Fibroblast of pulmonary artery (primary cell): ENCODE results near the gene CUL5.

ENCODE experiments used
- DNase-seq: peaks from one replicate; pipeline ENCODE4 v3.0.0-alpha.2; 2010; ENCODE audit warnings: low read depth
- H3K4me3 ChIP-seq: replicated peaks from 2 replicates; pipeline ENCODE4 v1.5.1; 2011; ENCODE audit warnings: low read depth, mild to moderate bottlenecking, control low read depth, low read length, moderate library complexity
- CTCF ChIP-seq: IDR thresholded peaks from 2 replicates; pipeline ENCODE4 v1.5.1; 2011; ENCODE audit warnings: mild to moderate bottlenecking, control low read depth, low read length, inconsistent platforms; ENCODE audit errors: missing control alignments

The CUL5 gene

GRCh38 chr11:108034952-108035351 lies 26.3 kb downstream of the CUL5 start:
- no peak for TF ChIP-seq CTCF
- DNase-seq = no peak
- no peak overlapping the region for H3K4me3 ChIP-seq

GRCh38 chr11:108035690-108036089 lies 27.0 kb downstream of the CUL5 start:
- DNase-seq = no peak
- no peak for TF ChIP-seq CTCF
- no peak overlapping the region for H3K4me3 ChIP-seq

DNA sequence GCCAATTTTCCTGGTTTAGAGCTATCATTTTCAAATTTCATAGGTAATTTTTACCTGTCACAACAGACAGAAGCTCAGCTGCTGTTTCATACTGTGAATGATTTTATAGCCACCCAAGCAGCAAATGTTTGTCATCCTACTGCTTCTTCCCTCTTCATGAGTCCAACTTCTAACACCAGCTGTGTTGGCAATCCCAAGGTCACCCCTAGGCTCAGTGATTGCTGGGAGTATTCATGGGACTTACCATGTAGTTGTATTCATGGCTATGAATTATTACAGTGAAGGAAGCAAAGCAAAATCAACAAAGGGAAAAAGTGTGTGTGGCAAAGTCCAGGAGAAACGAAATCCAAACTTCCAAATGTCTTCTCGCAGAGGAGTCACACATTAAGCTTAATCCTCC lies 28.5 kb downstream of the CUL5 start:
- no peak for DNase-seq
- TF ChIP-seq CTCF = no peak

GRCh38 chr11:108037636-108038035 lies 28.9 kb downstream of the CUL5 start:
- TF ChIP-seq CTCF = no peak
- no peak overlapping the region for H3K4me3 ChIP-seq
- peak; percentile 10 for DNase-seq

More for the DNA sequence above, 28.5 kb downstream of the CUL5 start:
- H3K4me3 ChIP-seq = no peak overlapping the region

DNA sequence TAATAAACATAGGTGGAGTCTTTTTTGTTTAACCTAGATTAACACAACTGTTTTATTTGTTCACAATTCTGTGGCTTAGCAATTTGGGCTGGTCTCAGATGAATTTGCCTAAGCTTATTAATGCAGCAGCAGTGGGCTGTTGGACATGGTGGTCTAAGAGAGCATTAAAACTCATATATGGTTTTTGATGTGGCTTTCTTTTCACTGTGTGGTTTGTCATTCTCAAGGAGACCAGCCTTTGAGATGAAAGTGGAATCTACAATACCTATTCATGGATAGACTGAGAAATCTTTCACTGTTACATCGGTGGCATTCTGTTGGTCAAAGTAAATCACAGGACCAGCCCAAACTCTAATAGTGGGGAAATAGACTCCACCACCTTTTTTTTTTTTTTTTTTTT lies 39.6 kb downstream of the CUL5 start:
- no peak for DNase-seq
- H3K4me3 ChIP-seq = no peak overlapping the region
- no peak for TF ChIP-seq CTCF

DNA sequence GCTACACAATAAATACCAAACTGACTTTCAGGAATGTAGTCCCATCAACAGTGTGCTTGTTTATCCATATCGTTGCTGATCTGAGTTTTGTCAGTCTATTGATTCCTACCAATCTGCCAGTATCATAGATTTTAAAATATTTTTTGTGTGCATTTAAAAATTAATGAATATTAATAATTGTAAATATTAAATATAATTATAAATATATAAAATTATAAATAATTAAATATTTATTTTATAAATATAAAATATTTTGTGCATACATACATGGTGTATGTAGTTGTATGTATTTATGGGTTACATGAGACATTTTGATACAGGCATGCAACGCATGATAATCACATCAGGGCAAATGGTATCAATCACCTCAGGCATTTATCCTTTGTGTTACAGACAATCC lies 53.6 kb downstream of the CUL5 start:
- H3K4me3 ChIP-seq = no peak overlapping the region
- TF ChIP-seq CTCF = no peak

DNA sequence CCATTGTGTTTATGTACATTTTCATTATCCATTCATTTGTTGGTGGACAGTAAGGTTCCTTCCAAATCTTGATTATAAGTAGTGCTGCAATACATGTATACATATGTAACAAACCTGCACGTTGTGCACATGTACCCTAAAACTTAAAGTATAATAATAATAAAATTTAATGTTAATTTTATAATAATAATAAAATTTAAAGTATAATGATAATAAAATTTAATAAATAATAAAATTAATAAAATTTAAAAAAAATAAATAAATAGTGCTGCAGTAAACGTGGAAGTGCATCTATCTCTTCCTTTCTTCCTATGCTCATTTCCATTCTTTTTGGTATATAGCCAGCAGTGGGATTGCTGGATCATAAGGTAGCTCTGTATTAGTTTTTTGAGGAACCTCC lies 54.7 kb downstream of the CUL5 start:
- no peak overlapping the region for H3K4me3 ChIP-seq
- no peak for TF ChIP-seq CTCF
- DNase-seq = no peak

More for the DNA sequence above, 53.6 kb downstream of the CUL5 start:
- no peak for DNase-seq
